Smooth muscle cell (in vitro differentiated cells): ENCODE data around the gene FABP2. TPM values are rescaled to one million over a fixed set of nuclear protein-coding genes. Genes with fewer than 3 reads are reported as not detected.
A peak's percentile ranks its signal among the peaks of the same experiment; 100 is the strongest.
"Not testable (repeated sequence)": the region's sequence is repeated elsewhere in the genome, so short reads cannot be mapped to it uniquely, and the experiment has no call there.

Source experiments
- DNase-seq: peaks from one replicate; lab custom pipeline; 2025; ENCODE audit not compliant: unreplicated experiment; lab: John Stamatoyannopoulos, UW
- H2AFZ ChIP-seq: fragments of 200-600 bp; sonication (generic); 2 replicates; pipeline ENCODE4 v1.6.0; 2016; ENCODE audit warnings: antibody characterized with exemption, low read depth, mild to moderate bottlenecking
- H3F3A ChIP-seq: fragments of 200-600 bp; sonication (generic); 2 replicates; pipeline ENCODE4 v1.6.0; 2017; ENCODE audit warnings: antibody characterized with exemption, low read depth
- H3K27ac ChIP-seq: fragments of 200-600 bp; sonication (generic); 2 replicates; pipeline ENCODE4 v1.5.1; 2016; ENCODE audit warnings: low read depth, mild to moderate bottlenecking
- H3K27me3 ChIP-seq: fragments of 200-600 bp; sonication (generic); 2 replicates; pipeline ENCODE4 v1.6.1; 2016; ENCODE audit warnings: low read depth, mild to moderate bottlenecking
- H3K36me3 ChIP-seq: fragments of 200-600 bp; sonication (generic); 2 replicates; pipeline ENCODE4 v1.5.1; 2016; ENCODE audit warnings: low read depth
- H3K4me1 ChIP-seq: fragments of 200-600 bp; sonication (generic); 2 replicates; pipeline ENCODE4 v1.5.1; 2016; ENCODE audit warnings: low read depth
- H3K4me2 ChIP-seq: fragments of 200-600 bp; sonication (generic); 2 replicates; pipeline ENCODE4 v1.6.0; 2016; ENCODE audit warnings: mild to moderate bottlenecking
- H3K4me3 ChIP-seq: fragments of 200-600 bp; sonication (generic); 2 replicates; pipeline ENCODE4 v1.5.1; 2016; ENCODE audit warnings: mild to moderate bottlenecking
- H3K79me2 ChIP-seq: fragments of 200-600 bp; sonication (generic); 2 replicates; pipeline ENCODE4 v1.6.0; 2016; ENCODE audit warnings: low read depth, mild to moderate bottlenecking
- H3K9ac ChIP-seq: fragments of 200-600 bp; sonication (generic); 2 replicates; pipeline ENCODE4 v1.6.0; 2016; ENCODE audit warnings: low read depth
- H3K9me3 ChIP-seq: fragments of 200-600 bp; sonication (generic); replicated peaks from 2 replicates; pipeline ENCODE4 v1.5.1; 2016; ENCODE audit warnings: low read depth
- H4K20me1 ChIP-seq: fragments of 200-600 bp; sonication (generic); 2 replicates; pipeline ENCODE4 v1.6.0; 2016; ENCODE audit warnings: low read depth
- WGBS: methylation state at CpG from one replicate; pipeline ENCODE4 v1.1.7; 2016; ENCODE audit warnings: low lambda C conversion rate; 5-methylcytosine and 5-hydroxymethylcytosine counted together
- polyA plus RNA-seq: library from polyadenylated mRNA; unstranded; fragments of >200 nt; fragmentation: Nextera tagmentation; extraction: Ambion mirVana; gene quantifications from 2 replicates; pipeline ENCODE4 v1.2.1, GENCODE V29; 2016
- total RNA-seq: library from RNA; depleted of rRNA; stranded (reverse); fragments of >200 nt; gene quantifications from 2 replicates; pipeline ENCODE4 v1.2.3, GENCODE V29; 2014
- TF ChIP-seq, protein P1 (sequence below): fragments of 200-600 bp; sonication (generic); IDR thresholded peaks from 2 replicates; pipeline ENCODE4 v1.5.1; 2017; ENCODE audit warnings: borderline replicate concordance, mild to moderate bottlenecking, antibody characterized with exemption; ENCODE audit not compliant: insufficient read depth, poor library complexity, severe bottlenecking

FABP2 gene
- total and polyA plus RNA-seq, 2 experiments from 2014 or later, result not detected

DNA sequence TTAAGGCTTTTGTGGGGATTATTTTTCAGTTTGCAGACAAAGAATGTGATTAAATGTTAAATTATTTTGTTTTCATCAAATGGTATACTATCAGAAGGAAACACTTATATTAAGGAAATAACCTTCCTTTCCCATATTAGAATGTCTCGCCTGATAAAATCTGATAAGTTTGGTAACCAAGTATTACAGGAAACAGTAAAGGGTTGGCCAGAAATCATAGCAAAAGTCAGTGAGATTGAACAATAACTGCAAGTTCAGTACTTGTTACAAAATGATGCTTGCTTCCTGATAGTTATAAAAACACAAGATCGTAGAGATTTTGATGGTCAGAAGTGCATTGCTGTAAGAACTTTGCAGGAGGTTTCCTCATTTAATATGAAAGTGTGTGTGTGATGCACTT lies 40.5 kb downstream of the FABP2 start:
- Histone ChIP-seq H3K9me3 (no peaks in the 10 kb centered on the region), H3K27ac (no peak overlapping the region), H3K4me3 (no peak overlapping the region), H3K9ac (no peak overlapping the region), H4K20me1 (no peaks in the 10 kb centered on the region), H3F3A (peaks cover 9% of the 10 kb centered on the region), H3K79me2 (no peaks in the 10 kb centered on the region), H3K36me3 (no peaks in the 10 kb centered on the region), H2AFZ (no peak overlapping the region), H3K4me1 (peaks cover 12% of the 10 kb centered on the region), H3K4me2 (no peak overlapping the region), H3K27me3 (no peaks in the 10 kb centered on the region)
- WGBS, result 98% methylated on average over 2 of the region's 2 CpGs
- TF ChIP-seq, protein P1, sequence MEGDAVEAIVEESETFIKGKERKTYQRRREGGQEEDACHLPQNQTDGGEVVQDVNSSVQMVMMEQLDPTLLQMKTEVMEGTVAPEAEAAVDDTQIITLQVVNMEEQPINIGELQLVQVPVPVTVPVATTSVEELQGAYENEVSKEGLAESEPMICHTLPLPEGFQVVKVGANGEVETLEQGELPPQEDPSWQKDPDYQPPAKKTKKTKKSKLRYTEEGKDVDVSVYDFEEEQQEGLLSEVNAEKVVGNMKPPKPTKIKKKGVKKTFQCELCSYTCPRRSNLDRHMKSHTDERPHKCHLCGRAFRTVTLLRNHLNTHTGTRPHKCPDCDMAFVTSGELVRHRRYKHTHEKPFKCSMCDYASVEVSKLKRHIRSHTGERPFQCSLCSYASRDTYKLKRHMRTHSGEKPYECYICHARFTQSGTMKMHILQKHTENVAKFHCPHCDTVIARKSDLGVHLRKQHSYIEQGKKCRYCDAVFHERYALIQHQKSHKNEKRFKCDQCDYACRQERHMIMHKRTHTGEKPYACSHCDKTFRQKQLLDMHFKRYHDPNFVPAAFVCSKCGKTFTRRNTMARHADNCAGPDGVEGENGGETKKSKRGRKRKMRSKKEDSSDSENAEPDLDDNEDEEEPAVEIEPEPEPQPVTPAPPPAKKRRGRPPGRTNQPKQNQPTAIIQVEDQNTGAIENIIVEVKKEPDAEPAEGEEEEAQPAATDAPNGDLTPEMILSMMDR, result no peak
- no peak for DNase-seq

DNA sequence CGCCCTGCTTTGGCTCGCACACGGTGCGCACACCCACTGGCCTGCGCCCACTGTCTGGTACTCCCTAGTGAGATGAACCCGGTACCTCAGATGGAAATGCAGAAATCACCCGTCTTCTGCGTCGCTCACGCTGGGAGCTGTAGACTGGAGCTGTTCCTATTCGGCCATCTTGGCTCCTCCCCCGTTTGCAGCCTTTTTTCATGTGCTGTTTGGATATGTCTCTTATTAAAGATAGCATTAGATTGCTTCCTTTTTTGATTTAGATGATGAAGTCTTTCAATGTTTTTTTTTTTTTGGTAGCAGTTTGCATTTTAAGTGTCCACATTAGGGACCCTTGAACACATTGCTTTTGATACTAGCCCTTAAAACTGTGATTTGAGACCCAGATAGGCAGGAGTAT lies 42.0 kb downstream of the FABP2 start:
- H3K27ac ChIP-seq, result peak overlapping the region; percentile 43

DNA sequence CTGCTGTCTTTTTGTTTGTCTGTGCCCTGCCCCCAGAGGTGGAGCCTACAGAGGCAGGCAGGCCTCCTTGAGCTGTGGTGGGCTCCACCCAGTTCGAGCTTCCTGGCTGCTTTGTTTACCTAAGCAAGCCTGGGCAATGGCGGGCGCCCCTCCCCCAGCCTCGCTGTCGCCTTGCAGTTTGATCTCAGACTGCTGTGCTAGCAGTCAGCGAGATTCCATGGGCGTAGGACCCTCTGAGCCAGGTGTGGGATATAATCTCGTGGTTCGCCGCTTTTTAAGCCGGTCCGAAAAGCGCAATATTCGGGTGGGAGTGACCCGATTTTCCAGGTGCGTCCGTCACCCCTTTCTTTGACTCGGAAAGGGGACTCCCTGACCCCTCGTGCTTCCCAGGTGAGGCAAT lies 42.4 kb downstream of the FABP2 start:
- not testable (repeated sequence) for H3K4me1 ChIP-seq, H2AFZ ChIP-seq, H3K79me2 ChIP-seq, H3F3A ChIP-seq, H3K9me3 ChIP-seq, H3K9ac ChIP-seq, H4K20me1 ChIP-seq, H3K27me3 ChIP-seq, DNase-seq, H3K36me3 ChIP-seq
- 33% methylated on average over 19 of the region's 19 CpGs for WGBS
- Histone ChIP-seq H3K27ac (peak overlapping the region; percentile 43), H3K4me2 (peak overlapping the region; percentile 70), H3K4me3 (peak overlapping the region; percentile 41)

More for the DNA sequence above, 42.0 kb downstream of the FABP2 start:
- H3K9ac ChIP-seq, H3K36me3 ChIP-seq, H4K20me1 ChIP-seq, H3K79me2 ChIP-seq, H3K9me3 ChIP-seq, H3F3A ChIP-seq, H3K4me1 ChIP-seq, H2AFZ ChIP-seq, DNase-seq, H3K27me3 ChIP-seq: not testable (repeated sequence)
- H3K4me2 ChIP-seq, result peak overlapping the region; percentile 70
- 49% methylated on average over 12 of the region's 12 CpGs for WGBS
- H3K4me3 ChIP-seq, result peak overlapping the region; percentile 41

DNA sequence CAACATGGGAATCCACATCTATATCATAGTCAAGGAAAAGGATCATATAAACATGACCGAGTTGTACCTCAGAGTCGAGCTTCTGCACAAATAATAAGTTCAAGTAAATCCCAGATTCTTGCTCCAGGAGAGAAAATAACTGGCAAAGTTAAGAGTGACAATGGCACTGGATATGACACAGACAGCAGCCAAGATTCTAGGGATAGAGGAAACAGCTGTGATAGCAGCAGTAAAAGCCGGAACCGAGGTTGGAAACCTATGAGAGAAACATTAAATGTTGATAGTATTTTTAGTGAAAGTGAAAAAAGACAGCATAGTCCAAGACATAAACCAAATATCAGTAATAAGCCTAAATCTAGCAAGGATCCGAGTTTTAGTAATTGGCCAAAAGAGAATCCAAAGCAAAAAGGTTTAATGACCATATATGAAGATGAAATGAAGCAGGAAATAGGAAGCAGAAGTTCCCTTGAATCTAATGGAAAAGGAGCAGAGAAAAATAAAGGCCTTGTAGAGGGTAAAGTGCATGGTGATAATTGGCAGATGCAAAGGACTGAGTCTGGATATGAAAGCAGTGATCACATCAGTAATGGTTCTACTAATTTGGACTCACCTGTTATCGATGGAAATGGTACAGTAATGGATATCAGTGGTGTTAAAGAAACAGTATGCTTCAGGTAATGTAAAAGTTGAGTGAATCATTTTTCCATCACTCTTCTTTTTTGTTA lies 50.4 kb downstream of the FABP2 start:
- Histone ChIP-seq H3K4me1 (no peaks in the 10 kb centered on the region), H4K20me1 (no peaks in the 10 kb centered on the region), H3F3A (no peaks in the 10 kb centered on the region), H3K4me2 (no peak overlapping the region), H2AFZ (no peak overlapping the region), H3K36me3 (no peaks in the 10 kb centered on the region), H3K4me3 (no peak overlapping the region), H3K27me3 (no peaks in the 10 kb centered on the region), H3K79me2 (no peaks in the 10 kb centered on the region), H3K9ac (no peak overlapping the region), H3K9me3 (no peaks in the 10 kb centered on the region), H3K27ac (no peak overlapping the region)
- DNase-seq, result no peak
- 94% methylated on average over 6 of the region's 6 CpGs for WGBS
- TF ChIP-seq, protein P1, result no peak
